Neural progenitor cell (in vitro differentiated cells): ENCODE results near the gene HCAR2.
"Not testable (repeated sequence)": the region's sequence is repeated elsewhere in the genome, so short reads cannot be mapped to it uniquely, and the experiment has no call there.

Experiments used
- CTCF ChIP-seq: fragments of 200-600 bp; sonication (generic); IDR thresholded peaks from 2 replicates; pipeline ENCODE4 v1.5.1; 2017; ENCODE audit warnings: antibody characterized with exemption, mild to moderate bottlenecking
- EZH2phosphoT487 ChIP-seq: fragments of 200-600 bp; sonication (generic); IDR thresholded peaks from 2 replicates; pipeline ENCODE4 v1.6.1; 2017; ENCODE audit warnings: antibody characterized with exemption

GRCh38 chr12:122696922-122697321, 6.2 kb downstream of the HCAR2 start:
- TF ChIP-seq CTCF, EZH2phosphoT487: not testable (repeated sequence)
